ENCODE results near the gene FOXO6. TPM values are rescaled to one million over a fixed set of nuclear protein-coding genes. Genes with fewer than 3 reads are reported as not detected.

The FOXO6 gene
- total RNA-seq, 4 donors from 2014 or later = 0.14 to 4.1 TPM; not detected in 2

GRCh38 chr1:41369531-41369930 is 8.3 kb downstream of the FOXO6 start:
- in situ Hi-C loops (cut with MboI; ENCODE audit: low pct_ligation_motif_present in 1 of 4, low pct_unique_long_range_greater_than_20kb in 1 of 4, low sequenced_read_pairs in 3 of 4) = no loop called here

GRCh38 chr1:41370225-41370624 is 9.0 kb downstream of the FOXO6 start:
- TF ChIP-seq EP300 (IDR thresholded peaks at IDR 0.05; ENCODE audit: low read depth) = no peak
- TF ChIP-seq POLR2AphosphoS5 (IDR thresholded peaks at IDR 0.05) = no peak
- TF ChIP-seq CTCF (IDR thresholded peaks at IDR 0.05) = no peak
- no peak for TF ChIP-seq POLR2A (IDR thresholded peaks at IDR 0.05)
- intact Hi-C loops (cut with DNase I; ENCODE audit: low total_unique reads) (no loop called here), in situ Hi-C loops (cut with MboI; ENCODE audit: low pct_ligation_motif_present in 1 of 4, low pct_unique_long_range_greater_than_20kb in 1 of 4, low sequenced_read_pairs in 3 of 4) (no loop called here)
- Histone ChIP-seq H3K36me3 (no peaks in the 10 kb centered on the region), H3K27ac (no peak overlapping the region), H3K4me3 (no peak overlapping the region), H3K4me1 (peaks cover 16 to 32% (median 21%) of the 10 kb centered on the region in 4 donors), H3K27me3 (peaks cover 15% of the 10 kb centered on the region), H3K9me3 (no peaks in the 10 kb centered on the region)
- no peak for DNase-seq
- 75 to 78% methylated on average over 3 to 4 of the region's 4 CpGs for WGBS, 2 donors (ENCODE audit: low coverage in 1 of 2)

More at GRCh38 chr1:41369531-41369930, 8.3 kb downstream of the FOXO6 start:
- intact Hi-C loops (cut with DNase I; ENCODE audit: low total_unique reads) = no loop called here
- DNase-seq = no peak
- peaks cover 15% of the 10 kb centered on the region for H3K27me3 ChIP-seq
- H3K36me3 ChIP-seq = no peaks in the 10 kb centered on the region
- TF ChIP-seq EP300 (IDR thresholded peaks at IDR 0.05; ENCODE audit: low read depth) = no peak
- TF ChIP-seq POLR2A (IDR thresholded peaks at IDR 0.05) = no peak
- no peak for TF ChIP-seq POLR2AphosphoS5 (IDR thresholded peaks at IDR 0.05)
- no peak for TF ChIP-seq CTCF (IDR thresholded peaks at IDR 0.05)
- no peak overlapping the region for H3K27ac ChIP-seq
- H3K4me3 ChIP-seq = no peak overlapping the region
- 81% methylated on average over 2 of the region's 2 CpGs; no CpG with 5 or more reads in 1 of the 2 donors for WGBS, 2 donors (ENCODE audit: low coverage in 1 of 2)
- peaks cover 16 to 32% (median 21%) of the 10 kb centered on the region in 4 donors for H3K4me1 ChIP-seq
- no peaks in the 10 kb centered on the region for H3K9me3 ChIP-seq

- peaks cover 15% of the 10 kb centered on the region for H3K27me3 ChIP-seq
- WGBS, 2 donors (ENCODE audit: low coverage in 1 of 2) = 81% methylated on average over 5 of the region's 5 CpGs; no CpG with 5 or more reads in 1 of the 2 donors
- intact Hi-C loops (cut with DNase I; ENCODE audit: low total_unique reads) (no loop called here), in situ Hi-C loops (cut with MboI; ENCODE audit: low pct_ligation_motif_present in 1 of 4, low pct_unique_long_range_greater_than_20kb in 1 of 4, low sequenced_read_pairs in 3 of 4) (no loop called here)
- DNase-seq = no peak
- no peak overlapping the region for H3K4me3 ChIP-seq
- H3K36me3 ChIP-seq = no peaks in the 10 kb centered on the region
- H3K4me1 ChIP-seq = peaks cover 16 to 27% (median 16%) of the 10 kb centered on the region in 4 donors
- TF ChIP-seq CTCF (IDR thresholded peaks at IDR 0.05) = no peak
- no peak for TF ChIP-seq EP300 (IDR thresholded peaks at IDR 0.05; ENCODE audit: low read depth)
- no peak for TF ChIP-seq POLR2AphosphoS5 (IDR thresholded peaks at IDR 0.05)
- no peak for TF ChIP-seq POLR2A (IDR thresholded peaks at IDR 0.05)
- no peaks in the 10 kb centered on the region for H3K9me3 ChIP-seq
- H3K27ac ChIP-seq = no peak overlapping the region
These were observed 9.7 kb downstream of the FOXO6 start for GRCh38 chr1:41370756-41371420.

GRCh38 chr1:41371630-41372599 is 10.7 kb downstream of the FOXO6 start:
- Histone ChIP-seq H3K4me3 (no peak overlapping the region), H3K4me1 (peaks cover 6 to 16% (median 8%) of the 10 kb centered on the region in 4 donors), H3K36me3 (no peaks in the 10 kb centered on the region), H3K9me3 (no peaks in the 10 kb centered on the region), H3K27me3 (peaks cover 5% of the 10 kb centered on the region), H3K27ac (no peak overlapping the region)
- 26% methylated on average over 7 of the region's 7 CpGs; no CpG with 5 or more reads in 1 of the 2 donors for WGBS, 2 donors (ENCODE audit: low coverage in 1 of 2)
- intact Hi-C loops (cut with DNase I; ENCODE audit: low total_unique reads) (no loop called here), in situ Hi-C loops (cut with MboI; ENCODE audit: low pct_ligation_motif_present in 1 of 4, low pct_unique_long_range_greater_than_20kb in 1 of 4, low sequenced_read_pairs in 3 of 4) (no loop called here)
- no peak for DNase-seq
- TF ChIP-seq POLR2AphosphoS5 (IDR thresholded peaks at IDR 0.05) = no peak
- TF ChIP-seq EP300 (IDR thresholded peaks at IDR 0.05; ENCODE audit: low read depth) = no peak
- TF ChIP-seq CTCF (IDR thresholded peaks at IDR 0.05) = no peak
- TF ChIP-seq POLR2A (IDR thresholded peaks at IDR 0.05) = no peak

Measured in transverse colon (tissue), 4 donors.